GM12878 (cell line): ENCODE results near the gene CBLB.

Experiments used
- BRCA1 ChIP-seq: IDR thresholded peaks from 2 replicates; pipeline ENCODE4 v1.6.1; 2011; ENCODE audit warnings: low read depth, low read length, improper control_type of control experiment
- ETV6 ChIP-seq, 2 experiments: fragments of 450-650 bp in 1 of 2; IDR thresholded peaks in 1 of 2; conservative IDR thresholded peaks in 1 of 2; 2 replicates each; pipeline ENCODE4 v1.6.1; 2014; ENCODE audit warnings: antibody characterized with exemption in 1 of 2, borderline replicate concordance in 1 of 2, low read depth in 1 of 2, mild to moderate bottlenecking in 1 of 2, moderate library complexity in 1 of 2
- NRF1 ChIP-seq: conservative IDR thresholded peaks from 2 replicates; pipeline ENCODE4 v1.6.1; 2011; ENCODE audit warnings: mild to moderate bottlenecking, low read depth, low read length, improper control_type of control experiment
- RELA ChIP-seq: fragments of 450-650 bp; IDR thresholded peaks from 2 replicates; pipeline ENCODE4 v1.8.0; 2014; ENCODE audit warnings: borderline replicate concordance; ENCODE audit not compliant: partially characterized antibody
- SUZ12 ChIP-seq: fragments of 200-600 bp; sonication (generic); IDR thresholded peaks from one replicate; pipeline ENCODE4 v1.6.1; 2018; ENCODE audit warnings: antibody characterized with exemption, mild to moderate bottlenecking; ENCODE audit not compliant: unreplicated experiment
- ZNF274 ChIP-seq: IDR thresholded peaks from one replicate; pipeline ENCODE4 v1.8.0; 2011; ENCODE audit not compliant: insufficient read length, insufficient read depth
- TF ChIP-seq, protein P1 (sequence below): IDR thresholded peaks from 2 replicates; pipeline ENCODE4 v1.6.1; 2012; ENCODE audit warnings: mild to moderate bottlenecking, low read depth, low read length
- TF ChIP-seq, protein P2 (sequence below), 3 experiments: IDR thresholded peaks in 2 of 3; conservative IDR thresholded peaks in 1 of 3; 2 replicates each; pipeline ENCODE4 v1.5.1; 2011; ENCODE audit warnings: low read depth in 3 of 3, low read length in 3 of 3, mild to moderate bottlenecking in 3 of 3, control low read depth in 2 of 3, moderate library complexity in 2 of 3, inconsistent platforms in 1 of 3, mixed read lengths in 1 of 3; ENCODE audit not compliant: control insufficient read depth in 2 of 3, insufficient read depth in 1 of 3; ENCODE audit errors: extremely low read depth in 1 of 3
- TF ChIP-seq, protein P3 (sequence below): IDR thresholded peaks from 2 replicates; pipeline ENCODE4 v1.6.1; 2012; ENCODE audit warnings: improper control_type of control experiment, low read depth, low read length; ENCODE audit not compliant: insufficient replicate concordance

DNA sequence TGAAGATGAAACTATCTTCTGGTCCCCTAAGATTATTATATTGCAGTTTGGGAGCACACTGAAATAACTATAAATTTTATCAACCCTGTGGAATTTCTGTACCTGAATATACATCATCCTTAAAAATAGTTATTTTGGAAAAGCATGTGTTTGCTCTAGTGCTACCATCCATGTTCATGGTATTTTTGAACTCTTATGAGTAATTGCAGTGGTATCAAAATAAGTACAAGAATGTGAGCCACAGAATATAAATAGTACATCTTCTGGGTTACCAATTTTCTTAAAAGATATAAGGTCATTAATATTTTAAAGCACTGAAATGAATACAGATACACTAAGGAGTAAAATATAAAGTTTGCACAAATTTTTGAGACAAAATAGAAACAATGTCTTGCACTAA lies 206.5 kb downstream of the CBLB start:
- TF ChIP-seq RELA (no peak), BRCA1 (no peak), NRF1 (no peak), SUZ12 (no peak), ETV6 (conservative IDR thresholded peaks at IDR 0.05 in 1 of 2, IDR thresholded peaks at IDR 0.05 in 1 of 2; ENCODE audit: borderline replicate concordance in 1 of 2, low read depth in 1 of 2) (no peak), ZNF274 (no peak)
- TF ChIP-seq, protein P1, sequence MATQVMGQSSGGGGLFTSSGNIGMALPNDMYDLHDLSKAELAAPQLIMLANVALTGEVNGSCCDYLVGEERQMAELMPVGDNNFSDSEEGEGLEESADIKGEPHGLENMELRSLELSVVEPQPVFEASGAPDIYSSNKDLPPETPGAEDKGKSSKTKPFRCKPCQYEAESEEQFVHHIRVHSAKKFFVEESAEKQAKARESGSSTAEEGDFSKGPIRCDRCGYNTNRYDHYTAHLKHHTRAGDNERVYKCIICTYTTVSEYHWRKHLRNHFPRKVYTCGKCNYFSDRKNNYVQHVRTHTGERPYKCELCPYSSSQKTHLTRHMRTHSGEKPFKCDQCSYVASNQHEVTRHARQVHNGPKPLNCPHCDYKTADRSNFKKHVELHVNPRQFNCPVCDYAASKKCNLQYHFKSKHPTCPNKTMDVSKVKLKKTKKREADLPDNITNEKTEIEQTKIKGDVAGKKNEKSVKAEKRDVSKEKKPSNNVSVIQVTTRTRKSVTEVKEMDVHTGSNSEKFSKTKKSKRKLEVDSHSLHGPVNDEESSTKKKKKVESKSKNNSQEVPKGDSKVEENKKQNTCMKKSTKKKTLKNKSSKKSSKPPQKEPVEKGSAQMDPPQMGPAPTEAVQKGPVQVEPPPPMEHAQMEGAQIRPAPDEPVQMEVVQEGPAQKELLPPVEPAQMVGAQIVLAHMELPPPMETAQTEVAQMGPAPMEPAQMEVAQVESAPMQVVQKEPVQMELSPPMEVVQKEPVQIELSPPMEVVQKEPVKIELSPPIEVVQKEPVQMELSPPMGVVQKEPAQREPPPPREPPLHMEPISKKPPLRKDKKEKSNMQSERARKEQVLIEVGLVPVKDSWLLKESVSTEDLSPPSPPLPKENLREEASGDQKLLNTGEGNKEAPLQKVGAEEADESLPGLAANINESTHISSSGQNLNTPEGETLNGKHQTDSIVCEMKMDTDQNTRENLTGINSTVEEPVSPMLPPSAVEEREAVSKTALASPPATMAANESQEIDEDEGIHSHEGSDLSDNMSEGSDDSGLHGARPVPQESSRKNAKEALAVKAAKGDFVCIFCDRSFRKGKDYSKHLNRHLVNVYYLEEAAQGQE, result no peak
- TF ChIP-seq, protein P2, sequence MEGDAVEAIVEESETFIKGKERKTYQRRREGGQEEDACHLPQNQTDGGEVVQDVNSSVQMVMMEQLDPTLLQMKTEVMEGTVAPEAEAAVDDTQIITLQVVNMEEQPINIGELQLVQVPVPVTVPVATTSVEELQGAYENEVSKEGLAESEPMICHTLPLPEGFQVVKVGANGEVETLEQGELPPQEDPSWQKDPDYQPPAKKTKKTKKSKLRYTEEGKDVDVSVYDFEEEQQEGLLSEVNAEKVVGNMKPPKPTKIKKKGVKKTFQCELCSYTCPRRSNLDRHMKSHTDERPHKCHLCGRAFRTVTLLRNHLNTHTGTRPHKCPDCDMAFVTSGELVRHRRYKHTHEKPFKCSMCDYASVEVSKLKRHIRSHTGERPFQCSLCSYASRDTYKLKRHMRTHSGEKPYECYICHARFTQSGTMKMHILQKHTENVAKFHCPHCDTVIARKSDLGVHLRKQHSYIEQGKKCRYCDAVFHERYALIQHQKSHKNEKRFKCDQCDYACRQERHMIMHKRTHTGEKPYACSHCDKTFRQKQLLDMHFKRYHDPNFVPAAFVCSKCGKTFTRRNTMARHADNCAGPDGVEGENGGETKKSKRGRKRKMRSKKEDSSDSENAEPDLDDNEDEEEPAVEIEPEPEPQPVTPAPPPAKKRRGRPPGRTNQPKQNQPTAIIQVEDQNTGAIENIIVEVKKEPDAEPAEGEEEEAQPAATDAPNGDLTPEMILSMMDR (IDR thresholded peaks at IDR 0.05 in 2 of 3, conservative IDR thresholded peaks at IDR 0.05 in 1 of 3; ENCODE audit: control insufficient read depth in 2 of 3, extremely low read depth in 1 of 3, insufficient read depth in 1 of 3, low read depth in 3 of 3, low read length in 3 of 3), result no peak
- TF ChIP-seq, protein P3, sequence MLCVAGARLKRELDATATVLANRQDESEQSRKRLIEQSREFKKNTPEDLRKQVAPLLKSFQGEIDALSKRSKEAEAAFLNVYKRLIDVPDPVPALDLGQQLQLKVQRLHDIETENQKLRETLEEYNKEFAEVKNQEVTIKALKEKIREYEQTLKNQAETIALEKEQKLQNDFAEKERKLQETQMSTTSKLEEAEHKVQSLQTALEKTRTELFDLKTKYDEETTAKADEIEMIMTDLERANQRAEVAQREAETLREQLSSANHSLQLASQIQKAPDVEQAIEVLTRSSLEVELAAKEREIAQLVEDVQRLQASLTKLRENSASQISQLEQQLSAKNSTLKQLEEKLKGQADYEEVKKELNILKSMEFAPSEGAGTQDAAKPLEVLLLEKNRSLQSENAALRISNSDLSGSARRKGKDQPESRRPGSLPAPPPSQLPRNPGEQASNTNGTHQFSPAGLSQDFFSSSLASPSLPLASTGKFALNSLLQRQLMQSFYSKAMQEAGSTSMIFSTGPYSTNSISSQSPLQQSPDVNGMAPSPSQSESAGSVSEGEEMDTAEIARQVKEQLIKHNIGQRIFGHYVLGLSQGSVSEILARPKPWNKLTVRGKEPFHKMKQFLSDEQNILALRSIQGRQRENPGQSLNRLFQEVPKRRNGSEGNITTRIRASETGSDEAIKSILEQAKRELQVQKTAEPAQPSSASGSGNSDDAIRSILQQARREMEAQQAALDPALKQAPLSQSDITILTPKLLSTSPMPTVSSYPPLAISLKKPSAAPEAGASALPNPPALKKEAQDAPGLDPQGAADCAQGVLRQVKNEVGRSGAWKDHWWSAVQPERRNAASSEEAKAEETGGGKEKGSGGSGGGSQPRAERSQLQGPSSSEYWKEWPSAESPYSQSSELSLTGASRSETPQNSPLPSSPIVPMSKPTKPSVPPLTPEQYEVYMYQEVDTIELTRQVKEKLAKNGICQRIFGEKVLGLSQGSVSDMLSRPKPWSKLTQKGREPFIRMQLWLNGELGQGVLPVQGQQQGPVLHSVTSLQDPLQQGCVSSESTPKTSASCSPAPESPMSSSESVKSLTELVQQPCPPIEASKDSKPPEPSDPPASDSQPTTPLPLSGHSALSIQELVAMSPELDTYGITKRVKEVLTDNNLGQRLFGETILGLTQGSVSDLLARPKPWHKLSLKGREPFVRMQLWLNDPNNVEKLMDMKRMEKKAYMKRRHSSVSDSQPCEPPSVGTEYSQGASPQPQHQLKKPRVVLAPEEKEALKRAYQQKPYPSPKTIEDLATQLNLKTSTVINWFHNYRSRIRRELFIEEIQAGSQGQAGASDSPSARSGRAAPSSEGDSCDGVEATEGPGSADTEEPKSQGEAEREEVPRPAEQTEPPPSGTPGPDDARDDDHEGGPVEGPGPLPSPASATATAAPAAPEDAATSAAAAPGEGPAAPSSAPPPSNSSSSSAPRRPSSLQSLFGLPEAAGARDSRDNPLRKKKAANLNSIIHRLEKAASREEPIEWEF, result no peak
